ENCODE data around the gene SLC22A31.
A peak's percentile ranks its signal among the peaks of the same experiment; 100 is the strongest.
"Not testable (repeated sequence)": the region's sequence is repeated elsewhere in the genome, so short reads cannot be mapped to it uniquely, and the experiment has no call there.

The SLC22A31 gene

DNA sequence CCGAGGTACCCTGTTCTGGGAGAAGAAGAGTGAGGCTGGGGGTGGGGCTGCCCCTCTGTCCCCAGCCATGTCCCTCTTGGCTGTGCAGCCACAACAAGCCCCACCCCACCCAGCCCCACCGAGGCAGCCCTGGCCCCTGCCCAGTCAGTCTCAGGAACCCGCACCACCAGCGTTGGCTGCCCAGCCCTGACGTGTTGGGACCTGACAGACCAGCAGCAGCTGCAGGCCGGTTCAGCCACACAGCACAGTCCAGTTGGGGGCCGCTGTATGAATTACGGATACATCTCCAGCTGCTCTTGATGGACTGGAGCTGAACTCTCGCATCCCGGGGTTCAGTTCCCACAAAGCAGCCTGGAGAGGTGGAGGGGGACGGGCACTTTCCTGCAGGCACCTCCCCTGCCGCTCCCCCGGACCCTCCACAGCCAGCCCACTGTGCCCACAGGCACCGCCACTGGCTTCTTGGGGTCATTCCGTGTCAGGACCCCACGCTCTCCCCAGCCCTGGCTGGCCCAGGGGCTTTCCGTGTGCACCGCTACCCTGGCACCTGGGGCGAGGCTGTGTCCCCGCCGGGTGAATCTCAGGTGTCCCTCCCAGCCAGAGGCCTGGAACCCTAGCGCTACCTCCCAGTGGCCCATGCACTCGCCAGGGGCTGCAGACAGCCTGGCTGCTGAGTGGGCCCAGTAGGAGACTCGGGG lies 21.7 kb downstream of the SLC22A31 start:
- DNase-seq (ENCODE audit: low spot score): no peak

DNA sequence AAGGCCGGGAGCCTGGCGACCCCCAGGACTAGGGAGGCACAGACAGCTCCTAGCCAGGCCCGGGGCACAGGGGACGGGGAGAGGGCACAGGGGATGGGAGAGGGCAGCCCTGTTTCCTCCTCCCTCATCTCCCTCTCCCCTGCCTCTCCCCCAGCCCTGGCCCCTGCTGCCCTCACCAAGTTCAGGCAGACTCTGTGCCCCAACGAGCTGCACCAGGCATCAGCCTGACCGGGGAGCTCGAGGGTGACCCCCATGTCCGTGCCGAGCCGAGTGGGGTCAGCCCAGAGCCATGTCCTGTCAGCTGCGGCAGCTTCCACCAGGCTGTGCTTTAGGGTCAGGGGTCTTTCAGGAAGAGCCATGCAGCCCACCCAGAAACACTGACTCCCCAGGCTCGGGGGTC lies 22.8 kb downstream of the SLC22A31 start:
- DNase-seq (ENCODE audit: low spot score): no peak

DNA sequence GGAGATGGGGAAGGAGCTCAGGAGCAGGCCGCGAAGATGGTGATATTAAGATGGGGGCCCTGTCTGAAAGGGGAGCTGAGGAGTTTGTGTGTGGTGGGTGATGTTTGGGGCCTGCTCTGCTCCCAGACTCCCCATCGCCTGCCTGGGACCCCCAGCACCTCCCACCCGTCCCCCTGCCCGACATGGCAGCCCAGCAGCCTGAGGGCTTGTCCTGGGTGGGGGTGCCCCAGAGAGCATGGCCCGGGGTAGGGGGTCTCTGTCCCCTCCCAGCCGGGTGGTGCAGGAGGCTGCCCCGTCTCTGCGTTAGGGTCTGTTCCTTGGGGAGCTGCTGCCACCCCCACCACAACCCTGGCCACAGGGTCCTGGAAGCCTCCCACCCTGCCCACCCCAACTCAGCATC lies 23.6 kb downstream of the SLC22A31 start:
- DNase-seq (ENCODE audit: low spot score): no peak

DNA sequence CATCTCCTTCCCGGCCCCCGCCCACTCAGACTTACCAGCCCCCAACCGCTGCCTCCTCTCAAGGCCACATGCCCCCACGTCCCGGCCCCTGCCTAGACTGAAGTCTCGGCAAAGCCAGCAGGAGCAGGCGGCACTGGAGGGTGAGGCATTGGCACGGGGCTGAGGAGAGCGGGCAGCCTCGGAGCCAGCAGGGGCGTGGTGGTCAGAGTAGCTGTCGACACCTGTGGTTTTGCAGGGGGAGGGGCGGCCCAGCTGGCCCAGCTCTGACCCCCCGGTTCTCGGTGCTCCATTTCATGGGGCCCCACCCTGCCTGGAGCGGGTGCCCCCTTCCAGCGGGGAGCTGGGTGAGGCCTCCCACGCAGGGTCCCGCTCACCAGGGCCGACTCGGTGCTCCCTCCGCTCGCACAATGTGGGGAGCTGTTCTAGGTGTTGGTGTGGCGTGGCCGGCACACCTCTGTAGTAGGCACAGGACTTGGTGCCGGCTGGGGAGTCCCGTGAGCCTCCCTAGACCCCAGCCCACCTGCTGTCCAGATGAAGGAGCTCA lies 24.1 kb downstream of the SLC22A31 start:
- DNase-seq (ENCODE audit: low spot score): no peak

DNA sequence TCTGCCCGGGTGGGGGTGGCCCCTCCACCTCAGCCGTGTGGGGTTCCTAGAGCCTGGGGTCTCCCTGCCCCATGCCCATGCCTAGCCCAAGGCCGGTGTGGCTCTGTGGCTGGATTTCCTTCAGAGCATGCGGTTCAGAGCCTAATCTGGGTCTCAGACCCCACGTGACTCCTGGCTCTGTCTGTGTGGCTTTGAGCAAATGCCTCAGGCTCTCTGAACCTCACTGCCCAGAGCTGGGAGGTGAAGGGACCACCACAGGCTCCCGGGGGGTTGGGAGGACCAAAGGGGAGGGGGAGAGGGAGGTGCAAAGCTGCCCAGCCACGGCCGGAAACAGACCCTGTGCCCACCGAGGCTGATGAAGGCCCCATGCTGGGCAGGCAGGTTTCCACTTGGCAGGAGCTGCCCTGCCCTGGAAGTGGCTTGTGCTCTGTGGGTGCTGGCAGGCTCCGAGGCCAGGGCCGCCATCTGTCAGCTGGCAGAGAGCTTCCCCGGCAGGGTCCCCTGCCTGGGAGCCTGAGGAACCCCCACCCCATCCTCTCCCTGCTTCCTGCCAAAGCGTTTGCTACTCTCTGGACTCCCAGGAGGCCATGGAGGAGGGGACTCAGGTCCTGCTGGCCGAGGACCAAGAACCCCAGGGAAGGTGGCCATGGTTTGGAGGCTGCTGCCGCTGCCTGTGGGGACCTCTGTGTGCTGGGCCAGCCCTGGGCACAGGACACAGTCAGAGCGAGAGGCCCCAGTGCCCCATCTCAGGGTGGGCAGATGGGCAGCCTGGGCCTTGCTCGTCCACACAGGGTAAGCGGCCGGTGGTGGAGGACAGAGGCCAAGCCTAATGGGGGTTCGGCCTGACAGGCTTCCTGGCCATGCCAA lies 24.8 kb downstream of the SLC22A31 start:
- no peak for DNase-seq (ENCODE audit: low spot score)

DNA sequence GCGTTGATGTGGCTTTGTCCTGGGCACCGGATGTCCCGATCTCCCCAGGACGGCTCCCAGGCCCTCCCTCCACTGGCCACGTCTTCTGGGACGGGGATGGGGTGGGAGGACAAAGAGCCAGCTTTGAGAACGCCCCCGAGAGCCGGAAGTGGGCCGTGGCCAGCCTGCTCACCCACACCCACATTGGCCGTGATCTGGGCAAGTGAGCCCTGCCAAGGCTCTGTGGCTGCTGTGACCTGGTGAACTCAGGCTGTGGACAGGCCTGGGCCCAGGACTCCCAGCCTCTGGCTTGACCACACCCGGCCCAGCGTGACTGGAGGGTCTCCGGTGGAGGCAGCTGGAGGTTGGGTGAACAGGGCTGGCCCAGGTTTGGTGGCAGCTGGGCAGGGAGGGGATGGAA lies 25.5 kb downstream of the SLC22A31 start:
- DNase-seq (ENCODE audit: low spot score): no peak

DNA sequence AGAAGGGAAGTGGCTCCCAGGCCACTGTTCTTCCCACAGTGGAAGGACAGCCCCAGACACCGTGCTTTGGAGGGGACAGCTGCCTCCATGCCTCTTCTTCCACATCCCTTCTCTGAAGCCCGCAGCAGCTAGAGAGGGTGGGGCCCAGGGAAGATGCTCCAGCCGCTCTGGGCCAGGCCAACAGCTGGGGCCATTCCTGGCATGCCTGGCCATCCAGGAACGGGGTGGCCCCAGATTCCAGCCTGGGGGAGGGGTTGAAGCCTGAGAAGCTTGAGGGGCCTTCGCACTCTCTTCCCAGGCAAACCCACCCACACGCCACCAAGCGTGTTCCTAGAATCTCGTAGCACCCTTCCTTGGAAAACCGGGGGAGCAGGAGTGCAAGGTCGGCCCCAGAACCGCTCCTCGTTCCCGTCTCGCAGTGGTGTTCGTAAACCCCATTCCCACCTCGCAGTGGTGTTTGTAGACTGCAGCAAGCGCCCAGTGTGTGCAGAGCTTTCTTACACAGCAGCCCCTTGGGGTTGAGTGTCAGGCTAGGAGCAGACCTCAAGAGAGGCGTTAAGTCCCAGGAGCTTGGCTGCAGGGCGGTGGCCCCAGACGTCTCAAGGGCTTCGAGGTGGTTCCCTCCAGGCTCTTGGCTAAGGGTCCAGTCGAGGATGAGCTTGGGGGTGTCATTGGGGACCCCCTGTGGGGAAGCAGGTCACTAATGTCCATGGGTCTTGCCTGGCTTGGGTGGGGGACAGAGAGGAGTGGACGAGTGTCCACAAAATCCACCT lies 26.1 kb downstream of the SLC22A31 start:
- no peak for DNase-seq (ENCODE audit: low spot score)

DNA sequence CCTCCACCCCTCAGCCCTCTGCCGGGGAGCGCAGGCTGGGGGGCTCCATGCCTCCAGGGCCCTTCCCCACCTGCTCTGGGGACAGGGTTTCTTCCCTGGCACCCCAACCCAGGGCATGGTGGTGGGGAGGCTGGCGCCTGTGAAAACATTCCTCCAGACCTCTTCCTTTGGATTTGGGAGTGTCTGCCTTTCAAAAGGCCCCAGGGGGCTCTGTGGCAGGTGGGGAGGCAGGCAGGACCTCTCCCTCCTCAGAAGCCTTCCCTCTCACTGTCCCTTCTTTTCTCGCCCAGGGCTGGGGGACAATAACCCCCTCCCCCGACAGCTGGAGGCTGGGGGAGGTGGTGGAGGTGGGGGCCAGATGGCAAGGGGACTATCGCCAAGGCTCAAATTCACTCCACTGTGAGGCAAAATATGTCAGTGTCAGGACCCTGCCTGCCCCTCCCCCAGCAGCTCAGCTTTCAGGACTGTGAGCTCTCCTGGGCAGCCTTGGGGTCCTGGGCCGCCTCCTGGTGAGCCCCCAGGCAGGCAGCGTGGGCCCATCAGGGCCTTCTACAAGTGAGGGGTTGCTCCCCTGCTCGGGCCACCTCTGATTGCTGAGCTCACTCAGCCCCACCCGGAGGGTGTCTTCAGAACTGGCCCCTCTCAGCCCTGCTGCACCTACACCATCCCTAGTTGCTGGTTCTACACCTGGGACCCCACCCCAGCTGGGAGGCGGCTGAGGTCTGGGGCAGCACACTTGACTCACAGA lies 27.0 kb downstream of the SLC22A31 start:
- no peak for DNase-seq (ENCODE audit: low spot score)

DNA sequence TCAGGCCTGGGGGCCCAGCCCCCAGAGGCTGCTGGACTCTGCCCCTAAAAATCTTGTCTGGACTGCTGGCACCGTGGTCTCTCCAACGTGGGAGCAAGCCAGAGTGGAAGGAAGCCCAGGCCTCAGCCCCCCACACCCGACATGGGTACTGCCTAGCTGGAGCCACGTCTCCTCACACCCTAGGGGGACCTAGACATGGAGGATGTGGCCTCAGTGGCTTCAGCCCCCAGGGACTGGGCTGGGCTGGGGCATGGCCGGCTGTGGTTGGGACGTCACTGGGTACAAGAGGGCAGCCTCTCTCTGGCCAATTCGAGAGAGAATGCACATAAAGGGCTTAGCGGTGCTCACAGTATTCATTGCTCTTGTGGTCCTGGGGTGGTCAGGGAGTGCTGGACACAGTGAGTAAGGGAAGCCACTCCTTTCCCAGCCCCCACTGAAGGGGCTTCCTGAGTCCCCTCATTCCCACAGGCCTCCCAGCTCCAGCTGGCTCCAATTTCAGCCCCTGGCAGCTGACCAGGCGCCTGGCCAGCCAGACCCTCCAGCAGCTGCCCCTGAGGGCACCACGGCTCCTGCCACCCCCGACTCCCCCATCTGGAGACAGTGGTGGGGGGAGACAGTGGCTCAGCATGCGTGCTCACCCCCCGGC lies 27.7 kb downstream of the SLC22A31 start:
- no peak for DNase-seq (ENCODE audit: low spot score)

DNA sequence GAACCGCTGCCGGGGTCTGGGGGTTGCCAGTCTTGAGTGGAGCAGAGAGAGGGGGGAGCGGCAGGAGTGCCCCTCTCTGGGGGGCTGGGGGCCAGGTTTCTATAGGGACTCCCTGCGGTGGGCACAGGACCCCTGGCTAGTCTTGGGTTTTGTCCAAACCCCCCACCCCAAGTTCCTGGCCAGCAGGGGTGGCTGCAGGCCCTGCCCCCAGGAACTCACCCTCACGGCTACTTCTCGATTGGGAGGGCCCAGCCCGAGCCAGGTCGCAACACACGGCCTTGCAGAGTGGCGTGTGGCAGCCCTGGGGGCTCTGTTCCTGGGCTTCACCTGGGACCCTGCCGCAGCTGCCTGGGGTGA lies 28.2 kb downstream of the SLC22A31 start:
- no peak for DNase-seq (ENCODE audit: low spot score)

DNA sequence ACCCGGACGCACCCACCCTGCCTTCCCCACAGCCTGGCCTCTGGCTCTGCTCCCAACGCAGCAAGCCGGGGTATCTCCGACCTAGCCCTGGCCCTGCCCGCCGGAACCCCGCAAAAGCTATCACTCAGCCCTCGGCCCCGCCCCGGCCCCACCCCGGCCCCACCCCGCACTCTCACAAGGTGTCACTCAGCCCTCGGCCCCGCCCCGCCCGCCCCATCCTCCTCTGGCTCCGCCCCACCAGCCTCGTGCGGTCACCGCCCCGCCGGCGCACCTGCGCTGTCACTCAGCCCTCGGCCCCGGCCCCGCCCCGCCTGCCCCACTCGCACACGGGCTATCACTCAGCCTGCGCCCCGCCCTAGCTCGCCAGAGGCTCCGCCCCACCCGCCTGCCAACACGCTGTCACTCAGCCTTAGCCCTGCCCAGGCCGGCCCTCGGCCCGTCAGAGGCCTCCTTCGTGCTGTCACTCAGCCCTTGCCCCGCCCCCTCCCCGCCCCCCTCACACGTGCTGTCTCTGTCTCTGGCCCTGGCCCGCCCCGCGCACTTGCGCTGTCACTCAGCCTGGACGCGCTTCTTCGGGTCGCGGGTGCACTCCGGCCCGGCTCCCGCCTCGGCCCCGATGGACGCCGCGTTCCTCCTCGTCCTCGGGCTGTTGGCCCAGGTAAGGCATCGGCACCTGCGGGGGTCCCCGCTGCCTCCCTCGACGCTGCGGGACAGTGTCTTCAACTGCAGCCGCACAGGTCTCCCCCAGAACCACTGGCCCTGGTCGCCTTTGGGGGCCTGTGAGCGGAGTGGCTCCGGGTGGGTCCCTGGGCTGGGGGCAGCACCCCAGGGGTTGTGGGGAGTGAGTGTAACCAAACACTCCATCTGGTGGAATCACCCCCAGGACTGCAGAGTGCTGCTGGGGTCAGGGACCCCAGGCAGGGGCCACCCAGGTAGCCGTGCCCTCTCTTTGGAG lies 28.8 kb downstream of the SLC22A31 start, which contains the start of gene CDH15:
CDH15 (plus strand) TSS at position 533 of the 955 bp plus-strand sequence; CDS start at position 617, 84 bp downstream.
- DNase-seq (ENCODE audit: low spot score): peak; percentile 97

DNA sequence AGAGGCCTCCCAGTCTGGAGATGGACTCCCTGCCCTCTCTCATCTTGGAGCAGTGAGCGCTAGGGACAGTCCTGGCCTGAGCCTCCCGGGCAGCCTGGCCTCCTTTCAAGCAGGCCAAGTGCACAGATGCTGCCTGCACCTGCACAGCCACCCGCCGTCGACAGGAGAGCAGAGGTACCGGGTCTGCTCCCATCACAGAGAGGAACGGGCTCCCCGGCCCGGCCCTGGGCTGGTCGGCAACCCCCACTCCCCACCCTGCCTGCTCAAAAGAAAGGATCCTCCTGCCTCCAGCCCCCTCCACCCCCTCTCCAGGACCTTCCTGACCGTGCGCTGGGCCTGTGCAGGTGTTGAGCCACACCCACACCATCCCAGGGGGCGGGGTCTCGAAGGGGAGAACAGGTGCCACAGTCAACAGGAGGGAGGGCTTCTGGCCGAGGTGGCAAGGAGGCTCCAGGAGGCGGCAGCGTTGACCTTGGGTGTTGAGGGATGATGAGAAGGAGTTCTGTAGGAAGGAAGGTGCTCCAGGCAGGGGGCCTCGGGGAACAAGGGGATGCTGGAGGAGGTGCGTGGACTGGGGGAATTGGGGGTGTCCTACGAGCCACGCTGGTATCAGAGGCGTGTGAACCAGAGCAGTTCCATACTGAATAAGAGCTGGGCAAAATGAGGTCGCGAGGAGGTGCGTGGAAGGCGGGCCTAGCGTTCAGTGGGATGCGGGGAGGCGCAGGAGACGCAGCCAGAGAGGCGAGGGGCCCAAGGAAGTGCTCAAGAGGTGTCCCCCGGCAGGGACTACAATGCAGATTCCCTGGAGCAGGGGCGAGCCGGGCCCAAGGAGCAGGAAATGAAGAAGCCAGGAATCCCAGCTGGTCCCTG lies 29.8 kb downstream of the SLC22A31 start:
- no peak for DNase-seq (ENCODE audit: low spot score)

DNA sequence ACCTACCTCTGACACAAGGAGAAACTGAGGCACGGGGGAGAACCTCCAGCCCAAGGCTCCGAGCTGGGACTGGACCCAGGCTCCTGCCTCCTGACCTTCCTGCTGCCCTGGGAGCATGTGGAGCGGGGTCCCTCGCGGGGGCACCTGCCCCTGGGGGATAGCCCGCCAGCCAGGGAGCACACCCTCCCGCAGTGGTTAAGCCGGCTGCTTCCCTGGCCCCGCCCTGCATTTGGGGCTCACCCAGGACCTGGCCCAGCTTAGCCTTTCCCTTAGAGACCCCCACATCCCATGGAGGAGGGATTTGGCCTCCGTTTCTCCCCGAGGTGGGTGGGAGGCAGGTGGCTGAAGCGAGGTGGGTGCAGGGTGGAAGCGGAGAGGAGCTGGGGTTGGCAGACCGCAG lies 30.6 kb downstream of the SLC22A31 start:
- no peak for DNase-seq (ENCODE audit: low spot score)

DNA sequence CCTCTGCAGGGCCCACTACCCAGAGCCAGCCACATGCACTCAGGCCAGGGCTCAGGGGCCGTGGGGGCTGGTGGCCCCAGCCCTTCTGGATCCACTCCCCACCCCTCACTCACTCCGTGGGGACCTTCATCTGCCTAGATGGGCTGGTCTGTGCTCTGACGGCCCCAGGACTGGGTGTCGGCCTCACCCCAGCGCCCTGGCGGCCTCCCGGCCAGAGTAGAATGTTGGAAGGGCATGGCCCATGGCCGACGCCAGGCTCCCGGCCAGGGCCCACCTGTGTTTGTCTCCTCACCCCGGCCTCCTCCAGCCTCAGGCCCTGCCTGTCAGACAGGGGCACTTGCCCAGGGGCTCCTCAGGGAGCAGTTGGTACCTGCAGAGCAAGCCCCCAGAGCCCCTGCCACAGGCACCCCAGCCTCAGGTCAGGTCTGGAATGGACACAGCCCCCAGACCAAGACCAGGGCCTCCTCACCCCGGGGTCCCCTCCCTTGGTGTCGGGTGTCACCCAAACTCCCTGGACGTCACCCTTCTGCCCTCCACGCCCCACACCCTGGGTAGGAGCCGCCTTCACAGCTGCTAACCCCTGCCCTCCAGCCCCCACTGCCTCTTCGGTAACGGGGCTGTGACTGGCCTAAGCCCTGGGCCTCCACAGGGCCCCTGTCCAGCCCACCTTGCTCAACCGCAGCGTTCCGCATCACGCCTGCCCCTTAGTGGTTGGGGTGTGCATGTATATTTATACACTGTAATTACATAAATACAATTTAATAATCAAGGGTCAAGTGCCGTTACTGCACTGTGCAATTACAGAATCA lies 31.8 kb downstream of the SLC22A31 start:
- no peak for DNase-seq (ENCODE audit: low spot score)

DNA sequence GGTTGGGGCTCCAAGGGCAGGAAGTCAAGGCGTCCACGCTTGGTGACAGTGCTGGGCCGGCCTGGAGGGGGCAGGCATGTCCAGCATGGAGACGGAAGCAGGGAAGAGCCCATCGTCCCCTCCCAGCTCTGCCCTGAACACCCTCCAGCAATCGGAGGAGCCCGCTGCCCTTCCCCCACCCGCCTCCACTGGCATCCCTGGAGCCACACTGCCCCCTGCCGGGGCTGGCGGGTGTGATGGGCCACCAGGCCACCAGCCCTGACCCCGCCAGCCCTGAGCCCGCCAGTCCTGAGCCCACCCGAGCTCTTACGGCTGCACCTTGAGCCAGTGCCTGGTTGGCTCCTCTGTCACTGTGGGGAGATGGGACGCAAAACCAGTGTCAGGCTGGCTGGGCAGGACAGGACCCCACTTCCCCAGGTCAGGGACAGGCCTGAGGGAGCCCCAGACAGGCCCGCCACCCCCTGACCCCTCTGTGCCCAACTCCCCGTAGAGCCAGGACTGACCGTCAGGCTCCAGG lies 32.9 kb downstream of the SLC22A31 start:
- peak; percentile 77 for DNase-seq (ENCODE audit: low spot score)

DNA sequence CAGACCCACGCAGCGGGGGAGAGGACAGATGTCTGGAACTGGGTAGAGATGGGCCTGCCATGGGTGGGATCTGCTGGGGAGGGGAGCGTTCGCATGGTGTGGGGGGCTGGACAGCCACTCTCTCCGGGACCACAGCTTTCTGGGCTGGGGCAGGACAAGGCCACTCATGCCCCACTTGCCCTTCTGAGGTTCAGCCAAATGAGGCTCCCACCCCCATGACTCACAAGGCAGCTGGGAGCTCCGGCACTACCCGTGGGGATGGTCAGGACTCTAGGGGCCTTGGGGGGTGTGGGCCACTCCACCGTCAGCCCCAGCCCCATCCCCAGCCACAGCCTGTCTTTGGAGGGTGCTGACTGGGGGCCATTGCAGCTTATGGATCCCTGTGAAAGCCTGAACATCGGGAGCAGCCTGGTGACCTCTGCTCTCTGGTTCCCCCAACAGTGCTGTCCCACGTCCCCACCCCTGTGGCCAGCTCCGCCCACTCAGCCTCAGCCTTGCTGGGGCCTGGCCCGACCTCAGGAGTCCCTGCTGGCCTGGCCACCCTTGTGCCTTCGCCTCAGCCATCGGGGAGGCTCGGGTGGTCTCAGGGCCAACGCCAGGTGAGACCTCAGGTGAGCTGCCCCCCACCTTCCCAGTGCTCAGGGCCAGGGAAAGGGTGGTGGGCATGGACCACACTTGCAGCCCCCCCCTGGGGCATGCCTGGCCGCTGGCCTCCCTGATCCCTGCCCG lies 33.5 kb downstream of the SLC22A31 start:
- DNase-seq (ENCODE audit: low spot score): no peak

DNA sequence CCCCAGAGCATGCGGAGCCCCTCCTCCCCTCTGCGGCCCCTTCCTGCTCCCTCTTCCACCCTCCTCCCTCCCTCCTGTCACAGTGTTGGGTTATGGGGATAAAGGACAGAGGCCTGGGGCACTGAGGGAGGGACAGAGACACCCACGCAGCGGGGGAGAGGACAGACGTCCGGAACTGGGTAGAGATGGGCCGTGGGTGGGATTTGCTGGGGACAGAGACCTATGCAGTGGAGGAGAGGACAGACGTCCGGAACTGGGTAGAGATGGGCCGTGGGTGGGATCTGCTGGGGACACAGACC lies 34.7 kb downstream of the SLC22A31 start:
- DNase-seq (ENCODE audit: low spot score): not testable (repeated sequence)
